Inferior parietal cortex (tissue), 1 donor: Measurements from ENCODE around the gene OR11H12.
"Not testable (repeated sequence)": the region's sequence is repeated elsewhere in the genome, so short reads cannot be mapped to it uniquely, and the experiment has no call there.

ENCODE experiments used
- DNase-seq: peaks from one replicate; pipeline ENCODE4 v3.0.0-alpha.2; 2016; ENCODE audit errors: extremely low spot score

OR11H12 gene

GRCh38 chr14:18600817-18601216, at the start of gene OR11H12:
OR11H12 (plus strand) TSS chr14:18601117; CDS start chr14:18601117, 0 bp downstream.
- not testable (repeated sequence) for DNase-seq

- DNase-seq = not testable (repeated sequence)
These were observed 18.0 kb upstream of the OR11H12 start for GRCh38 chr14:18582908-18583307.

GRCh38 chr14:18626610-18627213, 25.8 kb downstream of the OR11H12 start:
- DNase-seq = not testable (repeated sequence)

GRCh38 chr14:18636066-18636465, 35.1 kb downstream of the OR11H12 start:
- DNase-seq = not testable (repeated sequence)

- not testable (repeated sequence) for DNase-seq
These were observed 37.1 kb downstream of the OR11H12 start for GRCh38 chr14:18638032-18638431.

- not testable (repeated sequence) for DNase-seq
These were observed 37.9 kb downstream of the OR11H12 start for GRCh38 chr14:18638785-18639184.

- not testable (repeated sequence) for DNase-seq
These were observed 45.3 kb downstream of the OR11H12 start for GRCh38 chr14:18646075-18646730.
